22Rv1 (cell line): ENCODE results near the gene RRP36.

Experiments used
- ZFX ChIP-seq: fragments of 450-650 bp; IDR thresholded peaks from 2 replicates; pipeline ENCODE4 v1.6.1; 2017; ENCODE audit warnings: antibody characterized with exemption, borderline replicate concordance
- TF ChIP-seq, protein P1 (sequence below): fragments of 450-650 bp; IDR thresholded peaks from 2 replicates; pipeline ENCODE4 v1.5.1; 2017; ENCODE audit warnings: mild to moderate bottlenecking

DNA sequence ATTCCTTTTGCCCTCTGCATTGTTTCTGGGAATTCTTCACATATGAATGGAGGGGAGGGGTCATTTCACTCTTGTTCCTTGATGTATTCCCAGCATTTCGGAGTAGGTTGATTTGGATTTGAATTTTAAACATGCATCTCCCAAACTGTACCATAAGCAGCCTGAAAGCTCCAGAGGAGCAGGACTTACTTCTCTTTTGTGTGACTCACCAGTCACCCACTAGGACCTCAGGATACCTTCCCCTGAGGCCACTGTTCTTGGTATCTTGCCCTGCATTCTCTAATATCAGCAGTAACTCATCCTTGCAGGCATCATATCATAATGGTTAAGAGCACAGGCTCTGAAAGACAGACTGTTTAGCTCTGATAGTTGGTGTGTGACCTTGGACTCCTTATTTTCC lies 37.1 kb downstream of the RRP36 start:
- TF ChIP-seq, protein P1, sequence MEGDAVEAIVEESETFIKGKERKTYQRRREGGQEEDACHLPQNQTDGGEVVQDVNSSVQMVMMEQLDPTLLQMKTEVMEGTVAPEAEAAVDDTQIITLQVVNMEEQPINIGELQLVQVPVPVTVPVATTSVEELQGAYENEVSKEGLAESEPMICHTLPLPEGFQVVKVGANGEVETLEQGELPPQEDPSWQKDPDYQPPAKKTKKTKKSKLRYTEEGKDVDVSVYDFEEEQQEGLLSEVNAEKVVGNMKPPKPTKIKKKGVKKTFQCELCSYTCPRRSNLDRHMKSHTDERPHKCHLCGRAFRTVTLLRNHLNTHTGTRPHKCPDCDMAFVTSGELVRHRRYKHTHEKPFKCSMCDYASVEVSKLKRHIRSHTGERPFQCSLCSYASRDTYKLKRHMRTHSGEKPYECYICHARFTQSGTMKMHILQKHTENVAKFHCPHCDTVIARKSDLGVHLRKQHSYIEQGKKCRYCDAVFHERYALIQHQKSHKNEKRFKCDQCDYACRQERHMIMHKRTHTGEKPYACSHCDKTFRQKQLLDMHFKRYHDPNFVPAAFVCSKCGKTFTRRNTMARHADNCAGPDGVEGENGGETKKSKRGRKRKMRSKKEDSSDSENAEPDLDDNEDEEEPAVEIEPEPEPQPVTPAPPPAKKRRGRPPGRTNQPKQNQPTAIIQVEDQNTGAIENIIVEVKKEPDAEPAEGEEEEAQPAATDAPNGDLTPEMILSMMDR = no peak
- no peak for TF ChIP-seq ZFX
